ENCODE measurements around the gene CENPX.
A peak's percentile ranks its signal among the peaks of the same experiment; 100 is the strongest.

The CENPX gene

DNA sequence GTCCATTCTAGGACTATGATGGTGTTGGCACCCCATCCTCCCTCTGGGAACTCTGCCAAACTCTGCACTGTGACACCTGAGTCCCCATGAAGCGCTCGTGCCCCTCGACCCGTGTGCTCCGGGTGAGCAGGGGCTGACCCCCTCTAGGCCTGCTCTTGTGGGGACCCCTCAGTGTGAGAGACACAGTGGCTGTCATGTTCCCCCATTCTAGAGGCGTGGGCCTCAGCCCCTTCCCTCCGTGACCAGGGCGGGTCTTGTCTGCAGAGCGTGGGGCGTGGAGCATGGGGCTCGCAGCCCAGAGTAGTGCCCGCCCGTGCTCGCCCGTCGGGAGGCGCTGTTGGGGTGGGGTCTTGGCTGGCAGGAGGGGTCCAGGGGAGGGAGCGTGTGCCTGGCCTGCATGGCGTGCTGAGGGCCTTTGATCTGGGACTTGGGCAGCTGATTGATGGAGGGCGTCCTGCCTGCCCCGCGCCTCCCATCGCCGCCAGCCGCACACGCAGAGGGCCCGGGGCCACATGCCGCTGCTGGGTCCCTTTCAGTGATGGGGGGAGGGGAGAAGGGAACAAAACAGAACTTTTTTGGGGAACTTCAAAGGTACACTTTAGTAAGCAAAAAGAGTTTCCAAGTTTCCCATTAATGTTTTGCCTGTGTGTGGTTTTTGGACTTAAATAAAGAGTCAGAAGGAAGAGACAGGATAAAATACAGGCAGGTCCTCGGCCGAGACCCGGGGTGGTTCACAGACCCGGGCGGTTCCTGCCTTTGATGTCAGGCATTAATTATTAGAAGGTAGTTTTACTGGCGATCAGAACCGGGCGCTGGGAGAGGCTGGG is 22.5 kb downstream of the CENPX start:
- DNase-seq, result no peak

DNA sequence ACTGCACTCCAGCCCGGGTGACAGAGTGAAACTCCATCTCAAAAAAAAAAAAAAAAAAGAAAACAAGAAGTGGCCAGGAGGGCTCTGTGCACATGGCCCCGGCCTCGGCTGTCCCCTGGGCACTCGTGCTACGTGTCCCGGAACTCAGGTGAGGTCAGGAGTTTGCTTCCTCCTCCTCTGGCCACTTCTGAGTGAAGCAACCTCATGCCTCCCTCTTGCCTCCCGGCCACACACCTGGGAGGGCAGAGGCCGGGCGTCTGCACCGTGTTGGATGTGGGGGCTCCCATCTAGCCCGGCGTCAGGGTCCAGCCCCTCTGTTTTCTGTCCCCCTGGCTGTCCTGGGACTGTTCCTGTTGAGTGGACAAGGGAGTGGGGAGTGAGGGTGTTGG is 23.1 kb downstream of the CENPX start:
- DNase-seq, result no peak

DNA sequence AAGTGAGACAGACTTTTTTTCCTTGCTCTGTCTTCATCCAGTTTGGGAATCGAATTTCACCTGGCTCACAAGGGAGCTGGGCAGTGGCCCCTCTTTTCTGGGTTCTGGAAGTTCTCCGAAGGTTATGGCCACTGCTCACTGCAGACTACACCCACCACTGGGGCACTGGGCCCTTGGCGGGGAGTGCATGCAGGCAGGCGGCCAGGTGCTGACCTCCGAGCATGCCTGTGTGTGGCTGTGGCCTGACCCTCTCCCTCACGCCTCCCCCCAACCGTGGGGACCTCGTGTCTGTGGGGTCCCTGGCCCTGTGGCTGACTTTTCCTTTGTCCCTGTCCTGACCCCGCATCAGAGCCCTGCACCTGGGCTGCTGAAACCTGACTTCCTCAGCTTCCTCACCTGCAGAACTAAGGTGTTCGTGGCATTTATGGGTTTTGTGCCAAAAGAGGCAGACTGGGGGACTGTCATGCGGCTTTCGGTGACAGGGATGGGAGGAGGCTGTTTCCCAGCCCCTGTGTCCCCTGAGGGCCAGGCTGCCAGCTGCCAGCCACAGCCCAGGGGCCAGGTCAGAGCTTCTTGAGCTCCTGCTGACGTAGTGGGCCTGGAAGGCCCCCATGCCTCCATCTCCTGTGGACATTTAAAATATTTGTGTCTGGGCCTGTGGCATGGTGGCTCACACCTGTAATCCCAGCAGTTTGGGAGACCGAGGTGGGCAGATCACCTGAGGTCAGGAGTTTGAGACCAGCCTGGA is 23.8 kb downstream of the CENPX start:
- no peak for DNase-seq

DNA sequence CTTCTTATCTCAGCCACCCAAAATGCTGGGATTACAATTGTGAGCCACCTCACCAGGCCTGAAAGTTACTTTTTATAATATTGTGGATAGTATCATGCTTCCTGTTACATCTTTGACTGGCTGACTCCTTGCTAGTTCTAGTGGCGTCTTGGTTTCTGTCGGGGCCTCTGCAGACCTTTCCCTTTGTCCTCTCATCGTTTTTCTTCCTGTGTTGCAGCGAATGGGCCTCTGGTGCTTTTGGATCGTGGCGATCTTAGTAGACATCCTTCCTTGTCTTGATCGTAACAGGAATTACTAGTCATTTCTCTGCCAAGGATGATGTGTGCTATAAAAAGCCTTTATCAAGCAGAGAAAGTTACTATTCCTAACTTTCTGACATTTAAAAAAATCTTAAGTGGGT is 24.5 kb downstream of the CENPX start:
- no peak for DNase-seq

DNA sequence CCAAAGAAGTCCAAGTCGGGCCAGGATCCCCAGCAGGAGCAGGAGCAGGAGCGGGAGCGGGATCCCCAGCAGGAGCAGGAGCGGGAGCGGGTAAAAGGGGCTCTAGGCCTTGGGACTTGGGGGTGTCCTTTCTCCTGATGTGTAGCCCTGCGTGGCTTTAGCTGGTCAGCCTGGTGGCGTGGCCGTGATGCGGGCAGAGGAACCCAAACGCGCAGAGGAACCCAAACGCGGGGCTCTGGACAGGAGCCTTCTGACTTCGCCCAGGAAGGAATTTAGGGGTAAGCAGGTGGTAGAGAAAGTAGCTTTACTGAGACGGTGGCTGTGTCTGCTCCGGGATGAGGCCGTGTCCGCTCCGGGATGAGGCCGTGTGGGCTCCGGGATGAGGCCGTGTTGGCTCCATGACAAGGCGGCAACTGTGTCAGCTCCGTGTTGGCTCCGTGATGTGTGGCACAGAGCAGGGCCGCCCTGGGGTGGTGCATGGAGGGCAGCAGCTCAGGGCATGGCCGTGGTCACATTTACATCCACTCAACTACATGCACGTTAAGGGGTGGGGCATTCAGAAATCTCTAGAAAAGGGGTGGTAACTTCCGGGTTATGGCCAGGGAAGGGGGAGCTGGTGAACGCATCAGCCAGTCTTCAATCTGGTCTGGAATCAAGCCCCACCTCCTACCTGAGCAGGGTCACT is 25.8 kb downstream of the CENPX start:
- no peak for DNase-seq

DNA sequence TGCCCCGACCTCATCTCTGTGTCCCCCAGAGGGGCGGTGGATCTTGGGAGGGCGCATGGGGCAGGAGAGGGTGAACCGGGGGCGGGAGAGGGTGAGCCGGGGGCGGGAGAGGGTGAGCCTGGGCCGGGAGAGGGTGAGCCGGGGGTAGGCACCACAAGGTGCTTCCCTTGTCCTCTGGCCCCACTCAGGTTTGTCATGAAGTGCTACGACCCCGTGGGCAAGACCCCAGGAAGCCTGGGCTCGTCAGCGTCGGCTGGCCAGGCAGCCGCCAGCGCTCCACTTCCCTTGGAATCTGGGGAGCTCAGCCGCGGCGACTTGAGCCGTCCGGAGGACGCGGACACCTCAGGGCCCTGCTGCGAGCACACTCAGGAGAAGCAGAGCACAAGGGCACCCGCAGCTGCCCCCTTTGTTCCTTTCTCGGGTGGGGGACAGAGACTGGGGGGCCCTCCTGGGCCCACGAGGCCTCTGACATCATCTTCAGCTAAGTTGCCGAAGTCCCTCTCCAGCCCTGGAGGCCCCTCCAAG is 26.4 kb downstream of the CENPX start:
- no peak for DNase-seq

DNA sequence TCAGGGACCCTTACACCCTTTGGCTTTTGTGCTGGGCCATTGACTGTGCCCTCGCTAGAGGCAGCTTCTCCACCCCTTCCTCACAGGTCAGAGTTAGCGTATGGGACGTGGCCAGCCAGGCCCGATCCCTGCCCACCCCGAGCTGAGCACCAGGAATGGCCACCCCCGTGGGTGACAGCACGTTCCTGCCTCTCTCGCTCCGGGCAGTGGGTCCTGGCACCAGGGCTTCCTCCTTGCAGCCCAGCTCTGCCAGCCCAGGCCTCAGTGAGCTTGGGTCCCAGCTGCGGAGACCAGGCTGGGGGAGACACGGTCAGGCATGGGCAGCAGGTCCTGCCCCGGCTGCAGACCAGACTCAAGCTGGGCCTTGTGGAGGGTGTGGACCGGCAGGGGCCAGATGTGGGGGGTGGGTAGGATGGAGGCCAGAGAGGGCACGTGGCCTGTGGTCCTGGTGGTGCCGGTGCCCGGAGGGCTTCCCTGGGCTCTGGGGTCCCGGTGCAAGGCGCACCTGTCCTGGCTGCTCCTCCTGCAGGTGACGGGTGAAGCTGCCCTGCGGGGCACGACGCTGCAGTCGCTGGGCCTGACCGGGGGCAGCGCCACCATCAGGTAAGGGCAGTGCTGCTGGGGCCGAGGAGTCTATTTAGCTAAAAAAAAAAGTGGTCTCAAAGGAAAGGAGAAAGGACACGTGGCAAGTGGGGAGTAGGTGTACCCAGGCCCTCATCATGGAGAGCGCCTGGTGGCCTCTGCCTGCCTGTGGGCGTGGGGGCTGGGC is 27.0 kb downstream of the CENPX start:
- no peak for DNase-seq

DNA sequence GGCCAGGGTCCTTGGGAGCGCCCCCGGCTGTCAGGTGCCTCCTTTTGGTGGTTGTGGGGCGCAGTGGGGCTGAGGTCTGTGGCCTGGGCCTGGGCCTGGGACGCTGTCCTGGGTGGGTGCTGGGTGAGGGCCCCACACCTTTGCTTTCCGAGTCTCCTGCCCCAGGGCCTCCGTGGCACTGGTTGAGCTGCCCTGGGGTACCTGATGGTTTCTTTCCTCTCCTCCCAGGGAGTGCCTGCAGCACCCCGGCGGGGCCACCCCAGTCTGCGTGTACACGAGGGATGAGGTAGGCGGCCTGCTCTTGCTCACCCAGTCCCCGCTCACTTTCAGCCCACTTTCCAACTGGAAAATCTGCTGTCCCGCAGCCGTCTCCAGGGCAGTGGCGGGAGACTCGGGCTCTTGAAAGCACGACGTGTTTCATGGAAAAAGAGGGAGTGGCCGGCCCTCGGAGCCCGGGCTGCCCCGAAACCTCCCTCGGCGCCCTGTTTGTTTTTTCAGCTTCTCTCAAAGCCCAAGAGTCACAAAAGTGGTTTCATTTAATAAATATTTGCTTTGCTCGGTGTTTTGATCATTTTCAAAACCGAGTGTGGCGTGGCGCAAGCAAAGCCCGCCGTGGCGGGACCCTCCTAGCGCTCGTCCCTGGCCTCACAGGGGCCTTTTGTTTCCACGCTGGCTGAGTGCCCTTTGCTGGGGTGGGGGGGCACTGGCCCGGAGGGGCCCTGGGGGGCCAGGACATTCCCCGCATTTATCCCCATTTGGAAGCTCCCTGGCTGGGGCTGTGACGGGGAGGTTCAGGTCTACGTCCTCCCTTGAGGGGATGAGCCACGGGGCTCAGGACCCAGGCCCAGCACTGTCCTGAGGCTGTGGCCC is 27.9 kb downstream of the CENPX start:
- peak in 2 of 56 donors; percentile 7 to 16 for DNase-seq

DNA sequence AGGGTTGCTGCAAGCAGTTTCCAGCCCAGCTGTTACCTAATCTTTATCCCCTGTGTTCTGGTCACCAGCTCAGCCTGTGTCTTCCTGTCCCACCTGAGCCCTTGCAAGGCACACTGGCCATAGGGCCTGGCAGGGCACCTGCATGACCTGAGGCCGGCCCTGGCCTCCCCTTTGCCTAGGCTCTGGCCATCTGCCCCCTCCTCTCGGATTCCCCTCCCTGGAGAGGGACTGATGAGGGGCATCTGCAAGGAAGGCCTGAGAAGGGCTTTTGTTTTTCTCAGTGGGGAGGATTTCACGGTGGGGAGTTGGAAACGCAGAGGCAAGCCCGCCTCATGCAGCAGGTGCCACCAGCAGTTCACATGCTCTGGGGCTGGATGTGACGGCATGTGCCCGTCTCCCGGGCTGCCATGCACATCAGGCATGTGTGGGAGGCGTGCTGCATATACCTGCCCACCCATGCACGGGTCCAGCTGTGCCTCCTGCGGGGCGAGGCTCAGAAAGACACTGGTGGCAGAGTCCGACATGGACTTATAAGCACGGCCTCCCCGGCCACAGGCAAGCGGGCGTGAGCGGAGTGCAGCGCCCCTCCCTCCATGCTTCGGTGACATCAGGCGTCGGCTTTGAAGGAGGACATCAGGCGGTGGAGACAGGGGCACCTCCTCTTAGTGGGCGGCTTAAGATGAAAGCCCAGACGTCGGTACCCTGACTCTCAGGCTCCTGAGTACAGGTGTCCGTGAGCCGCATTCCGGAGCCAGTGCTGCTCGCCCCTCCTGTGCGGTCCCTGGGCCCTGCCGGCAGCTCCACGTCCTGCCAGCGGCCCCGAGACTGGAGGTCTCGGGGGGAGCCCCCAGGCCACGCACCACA is 28.7 kb downstream of the CENPX start:
- no peak for DNase-seq

DNA sequence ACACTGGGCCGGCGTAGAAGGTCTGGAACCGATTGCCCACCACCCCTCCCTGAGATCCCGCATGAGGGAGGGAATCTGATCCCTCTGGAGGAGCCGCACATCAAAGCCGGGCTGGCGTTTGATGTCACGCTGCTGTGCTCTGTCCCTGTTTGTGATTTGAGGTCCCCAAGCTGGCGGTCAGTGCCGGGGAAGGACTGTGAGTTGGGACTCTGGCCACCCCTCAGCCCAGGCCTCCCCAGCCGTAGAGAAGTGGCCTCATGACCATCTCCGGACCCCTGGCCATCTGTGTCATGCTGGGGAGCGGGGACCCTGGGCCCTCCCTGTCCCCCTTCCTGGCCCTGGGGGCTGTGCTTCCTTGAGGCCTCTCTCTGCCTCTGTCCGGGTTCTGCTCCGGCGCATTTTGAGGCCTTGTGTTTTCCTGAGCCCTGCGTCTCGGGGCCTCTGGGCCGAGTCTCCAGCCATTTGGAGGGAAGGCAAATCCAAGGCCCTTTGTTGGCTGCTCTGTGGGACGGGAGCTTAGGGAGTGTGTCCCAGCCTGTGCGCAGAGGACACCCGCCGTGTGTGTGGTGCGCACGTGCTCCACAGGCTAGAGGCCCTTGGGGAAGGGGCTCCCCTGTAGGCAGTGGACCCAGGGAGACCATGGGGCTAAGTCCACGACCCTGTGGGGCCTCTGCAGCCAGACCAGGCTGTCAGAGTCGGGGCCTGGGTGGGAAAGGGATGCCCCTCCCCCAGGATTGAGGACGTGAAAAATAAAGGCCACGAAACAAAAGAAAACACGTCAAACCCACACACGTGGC is 30.2 kb downstream of the CENPX start:
- no peak for DNase-seq

DNA sequence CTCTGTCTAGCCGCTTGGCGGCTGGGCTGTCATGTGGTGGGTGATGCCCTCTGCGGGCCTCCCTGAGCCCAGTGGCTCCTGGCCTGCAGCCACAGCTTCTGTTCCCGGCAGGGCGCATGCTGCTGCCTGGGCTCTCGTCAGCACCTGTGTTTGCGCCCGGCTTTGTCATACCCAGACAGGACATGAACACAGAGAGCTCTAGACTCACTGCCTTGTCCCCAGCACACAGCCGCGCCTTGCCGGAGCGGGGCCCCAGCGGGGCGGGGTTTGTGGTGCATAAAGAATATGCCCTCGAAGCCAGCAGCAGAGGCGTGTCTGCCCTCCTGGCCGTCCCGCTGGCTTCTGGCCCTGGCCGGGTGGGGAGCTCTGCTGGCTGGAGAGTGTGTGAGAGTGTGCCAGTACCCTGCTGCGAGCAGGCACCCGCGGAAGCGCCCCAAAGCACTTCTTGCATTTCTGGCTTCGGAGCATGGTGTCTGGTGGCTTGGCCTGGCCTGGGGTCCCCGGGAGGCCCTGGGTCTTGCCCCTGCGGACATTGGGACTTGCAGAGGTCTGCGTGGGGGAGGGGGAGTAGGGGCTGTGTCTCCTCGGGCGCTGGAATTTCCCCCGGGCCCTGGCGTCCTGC is 30.9 kb downstream of the CENPX start:
- peak in 48 of 56 donors; percentile 8 to 87 (median 48) for DNase-seq

DNA sequence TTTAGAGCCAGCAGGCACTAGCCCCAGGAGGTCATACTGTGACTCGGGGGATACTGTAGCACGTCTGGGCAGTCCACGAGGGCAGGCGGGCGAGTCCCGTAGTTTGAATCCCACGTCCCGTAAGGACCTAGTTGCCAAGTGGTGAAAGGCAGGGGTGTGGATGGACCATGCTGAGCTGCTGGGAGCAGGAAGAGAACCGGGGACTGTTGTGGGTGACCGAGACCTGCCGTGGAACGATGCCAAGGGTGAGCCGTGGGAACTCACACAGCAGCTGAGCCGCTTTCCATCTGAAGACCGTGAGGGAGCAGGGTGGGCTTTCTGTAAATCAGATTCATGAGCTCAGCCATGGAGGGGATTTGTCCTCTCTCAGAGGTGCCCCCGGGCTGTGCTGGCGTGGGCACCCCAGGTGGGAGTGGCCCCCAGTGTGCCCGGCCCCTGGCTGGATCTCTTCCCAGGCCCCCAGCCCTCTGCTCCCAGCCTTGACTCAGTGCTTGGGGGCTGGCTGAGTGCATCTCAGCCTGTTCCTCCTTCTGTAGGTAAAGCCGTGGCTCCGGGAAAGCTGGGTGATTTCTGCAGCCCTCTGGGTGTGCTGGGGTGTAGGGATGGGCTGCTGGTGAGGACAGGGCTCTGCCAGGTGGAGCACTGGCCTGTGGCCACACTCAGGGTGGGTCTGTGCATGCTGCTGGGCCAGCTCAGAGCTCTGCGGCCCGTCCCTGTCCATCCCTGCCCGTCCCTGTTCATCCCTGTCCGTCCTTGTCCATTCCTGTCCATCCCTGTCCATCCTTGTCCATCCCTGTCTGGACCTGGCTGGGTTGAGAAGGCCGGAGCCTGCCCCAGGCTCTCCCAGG is 31.6 kb downstream of the CENPX start:
- DNase-seq, result no peak

DNA sequence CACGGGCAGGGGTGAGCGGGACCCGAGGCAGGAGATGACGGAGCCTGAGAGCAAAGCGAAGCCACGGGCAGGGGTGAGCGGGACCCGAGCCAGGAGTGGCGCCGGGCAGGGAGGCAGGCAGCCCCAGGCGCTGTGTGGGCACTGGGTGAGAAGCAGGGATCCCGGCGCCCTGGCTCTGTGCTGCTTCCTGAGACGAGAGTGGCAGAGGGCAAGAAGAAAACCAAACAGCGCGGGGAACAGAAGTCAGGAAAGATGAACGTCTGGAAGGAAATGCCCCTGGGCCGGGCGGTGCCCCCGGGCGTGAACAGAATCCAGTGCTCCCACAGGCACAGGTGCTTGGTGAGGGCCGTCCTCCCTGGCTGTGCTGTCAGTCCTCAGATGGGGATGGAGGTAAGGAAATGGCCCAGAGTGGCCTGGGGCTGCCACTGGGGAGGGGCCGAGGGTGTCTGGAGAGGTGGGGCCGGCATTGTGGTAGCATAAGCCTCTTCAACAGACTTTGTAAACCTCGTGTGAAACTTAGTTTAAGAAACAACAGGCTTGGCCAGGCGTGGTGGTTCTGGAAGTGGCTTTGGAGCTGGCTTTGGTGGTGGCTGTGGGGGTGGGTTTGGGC is 35.4 kb downstream of the CENPX start:
- no peak for DNase-seq

DNA sequence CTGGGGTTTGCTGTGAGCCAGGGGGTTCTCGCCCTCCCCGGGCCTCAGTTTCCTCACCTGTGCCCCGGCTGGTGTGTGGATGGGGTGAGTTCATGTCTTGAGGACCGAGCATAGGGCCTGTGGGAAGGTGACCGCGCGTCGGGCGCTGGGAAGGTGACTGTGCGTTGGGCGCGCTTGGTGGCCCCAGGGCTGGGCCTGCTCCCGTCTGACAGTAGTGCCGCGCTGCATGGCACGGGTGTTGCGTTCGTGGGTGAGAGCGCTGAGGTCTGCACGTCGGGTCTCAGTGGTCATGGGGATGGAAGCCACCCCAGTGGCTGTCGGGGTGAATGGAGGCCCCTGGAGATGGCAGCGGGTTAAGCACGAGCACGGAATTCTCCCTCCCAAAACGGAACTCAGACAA is 36.1 kb downstream of the CENPX start:
- DNase-seq, result no peak

DNA sequence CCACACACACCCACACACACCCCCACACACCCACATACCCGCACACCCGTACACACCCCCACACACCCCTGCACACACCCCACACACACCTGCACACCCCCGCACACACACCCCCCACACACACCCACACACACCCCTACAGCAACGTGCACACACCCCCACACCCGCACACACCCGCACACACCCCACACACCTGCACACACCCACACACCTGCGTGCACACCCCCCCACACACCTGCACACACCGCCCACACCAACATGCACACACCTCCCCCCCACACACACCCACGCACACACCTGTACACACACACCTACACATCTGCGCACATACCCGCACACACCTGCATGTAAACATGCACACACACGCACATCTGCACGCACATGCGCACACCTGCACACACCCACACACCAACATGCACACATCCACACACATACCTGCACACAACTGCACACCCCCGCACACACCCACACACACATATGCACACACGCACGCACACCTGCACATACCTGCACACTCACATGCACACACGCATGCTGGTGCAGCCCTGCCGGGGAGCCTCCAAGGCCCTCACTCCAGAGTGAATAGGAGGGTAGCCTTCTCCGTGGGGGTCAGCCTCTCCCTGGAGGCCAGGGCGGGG is 37.8 kb downstream of the CENPX start:
- no peak for DNase-seq

Measured in nucleus accumbens (tissue), 56 donors.